ENCODE measurements around the gene ZHX3. TPM values are rescaled to one million over a fixed set of nuclear protein-coding genes. Genes with fewer than 3 reads are reported as not detected.

The ZHX3 gene
- total RNA-seq, 3 donors from 2014 or later (not counting 1 experiment from before 2014, with no cell fraction given), result 9.0 to 11.8 (median 10.3) TPM

DNA sequence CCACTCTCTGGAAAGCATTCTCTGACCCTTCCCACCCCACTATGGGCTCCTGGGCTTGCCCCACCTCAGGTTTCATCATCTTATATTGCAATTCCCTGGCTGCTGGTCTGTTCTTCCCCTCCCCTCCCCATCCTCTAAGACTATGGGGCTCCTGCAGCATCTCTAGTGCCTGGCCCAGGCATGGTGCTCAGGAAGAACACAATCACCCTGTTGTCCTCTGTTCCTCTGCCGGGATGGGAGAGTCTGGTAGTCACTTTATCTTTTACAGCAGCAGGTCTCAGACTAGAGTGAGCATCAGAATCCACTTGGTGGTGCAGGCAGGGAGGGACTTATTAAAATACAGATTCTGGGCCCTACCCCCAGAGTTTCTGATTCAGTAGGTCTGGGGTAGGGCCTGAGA, 18.1 kb upstream of the ZHX3 start:
- Mint-ChIP-seq H3K4me3 (no peak overlapping the region), H3K27me3 (ENCODE audit: low read depth in 2 of 2) (peaks cover 11 to 19% of the 10 kb centered on the region in 2 donors), H3K9me3 (no peaks in the 10 kb centered on the region), H3K27ac (no peak overlapping the region), H3K36me3 (no peaks in the 10 kb centered on the region), H3K4me1 (peaks cover 11 to 15% of the 10 kb centered on the region in 2 donors)
- Histone ChIP-seq H3K4me1 (ENCODE audit: control insufficient read depth, insufficient read depth, low read length) (peaks cover 10% of the 10 kb centered on the region), H3K4me3 (ENCODE audit: low read length) (no peak overlapping the region), H3K27me3 (ENCODE audit: control insufficient read depth, insufficient read depth, low read length) (peaks cover 7% of the 10 kb centered on the region), H3K9me3 (ENCODE audit: control insufficient read depth, insufficient read depth, low read length) (no peaks in the 10 kb centered on the region), H3K36me3 (ENCODE audit: control insufficient read depth, insufficient read depth, low read length) (no peaks in the 10 kb centered on the region), H3K27ac (ENCODE audit: low read length) (no peak overlapping the region)
- DNase-seq, result no peak
- 44% methylated on average over 1 of the region's 1 CpG for WGBS (ENCODE audit: insufficient coverage)
- intact Hi-C loops (cut with micrococcal nuclease), result no loop called here
- no peak for TF ChIP-seq CTCF (IDR thresholded peaks at IDR 0.05)
- ATAC-seq, result no peak

DNA sequence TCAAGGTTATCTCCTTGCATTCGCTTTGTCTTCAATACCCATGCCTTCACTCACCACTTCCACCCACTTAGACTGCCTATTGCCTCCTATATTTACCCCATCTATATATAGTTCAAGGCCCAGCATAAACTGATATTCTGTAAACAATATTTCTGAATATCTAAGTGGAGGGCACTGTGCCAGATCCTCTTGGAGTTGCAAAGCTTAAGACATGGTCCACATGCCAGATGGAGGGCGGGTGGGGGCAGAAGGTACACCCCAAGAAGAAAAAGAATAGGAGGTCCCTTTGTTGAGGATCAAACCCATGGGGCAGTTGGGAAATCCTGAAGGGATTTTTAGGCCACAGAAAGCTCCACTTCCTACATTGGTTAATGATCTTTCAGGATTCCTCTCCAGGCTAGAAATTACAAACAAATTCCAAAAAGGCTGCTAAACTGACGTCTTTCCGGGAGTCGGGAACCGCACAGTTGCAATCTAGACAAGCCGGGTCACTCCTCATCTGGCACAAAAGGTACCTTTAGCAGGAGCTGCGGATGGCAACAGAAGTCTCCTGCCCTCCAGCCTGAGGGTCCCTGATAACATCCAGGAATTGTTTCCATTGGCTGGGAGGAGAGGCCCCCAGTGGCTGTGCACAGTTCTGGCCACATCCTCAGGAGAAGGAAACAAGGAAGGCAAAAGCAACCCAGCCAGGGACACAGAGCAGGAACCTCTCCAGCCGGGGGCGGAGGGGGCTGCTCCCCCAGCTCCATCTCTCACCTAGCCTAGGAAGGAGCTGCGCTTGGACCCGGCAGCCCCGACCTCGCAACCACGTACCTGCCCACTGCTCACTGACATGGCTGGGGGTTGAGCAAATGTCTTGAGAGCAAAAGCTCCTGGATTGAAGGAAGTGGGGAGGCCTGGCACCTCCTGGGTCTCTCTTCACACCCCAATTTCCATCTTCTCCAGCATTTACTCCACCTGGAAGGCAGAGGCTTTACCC, 17.2 kb upstream of the ZHX3 start:
- no peak overlapping the region for H3K4me3 ChIP-seq (ENCODE audit: low read length)
- H3K27ac ChIP-seq (ENCODE audit: low read length), result no peak overlapping the region
- H3K4me1 Mint-ChIP-seq, result peaks cover 6 to 15% of the 10 kb centered on the region in 2 donors
- WGBS (ENCODE audit: insufficient coverage), result 88% methylated on average over 15 of the region's 15 CpGs
- H3K9me3 Mint-ChIP-seq, result no peaks in the 10 kb centered on the region
- peaks cover 6% of the 10 kb centered on the region for H3K4me1 ChIP-seq (ENCODE audit: control insufficient read depth, insufficient read depth, low read length)
- H3K9me3 ChIP-seq (ENCODE audit: control insufficient read depth, insufficient read depth, low read length), result no peaks in the 10 kb centered on the region
- no peaks in the 10 kb centered on the region for H3K36me3 ChIP-seq (ENCODE audit: control insufficient read depth, insufficient read depth, low read length)
- ATAC-seq (no peak), DNase-seq (no peak)
- H3K36me3 Mint-ChIP-seq, result no peaks in the 10 kb centered on the region
- no peak for TF ChIP-seq CTCF (IDR thresholded peaks at IDR 0.05)
- H3K27me3 ChIP-seq (ENCODE audit: control insufficient read depth, insufficient read depth, low read length), result peaks cover 5% of the 10 kb centered on the region
- peaks cover 7 to 12% of the 10 kb centered on the region in 2 donors for H3K27me3 Mint-ChIP-seq (ENCODE audit: low read depth in 2 of 2)
- H3K27ac Mint-ChIP-seq, result no peak overlapping the region
- no peak overlapping the region for H3K4me3 Mint-ChIP-seq
- intact Hi-C loops (cut with micrococcal nuclease), result no loop called here

DNA sequence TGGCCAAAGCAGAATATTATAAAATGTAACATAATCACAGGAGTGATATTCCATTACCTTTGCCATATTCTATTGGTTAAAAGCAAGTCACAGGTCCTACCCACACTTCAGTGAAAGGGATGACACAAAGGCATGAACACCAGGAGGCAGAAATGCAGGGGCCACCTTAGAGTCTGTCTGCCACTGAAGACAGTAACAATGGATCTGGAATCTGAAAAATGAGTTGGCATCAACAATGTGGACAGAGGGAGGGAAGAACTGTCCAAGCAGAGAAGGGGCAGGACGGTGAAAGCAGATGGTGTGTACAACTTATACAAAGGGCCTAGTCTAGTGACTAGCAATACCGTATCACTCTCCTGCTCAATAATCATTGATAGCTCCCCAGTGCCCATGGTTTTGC, 16.5 kb upstream of the ZHX3 start:
- no peak overlapping the region for H3K27ac ChIP-seq (ENCODE audit: low read length)
- Mint-ChIP-seq H3K9me3 (no peaks in the 10 kb centered on the region), H3K4me1 (peaks cover 10 to 20% of the 10 kb centered on the region in 2 donors), H3K4me3 (no peak overlapping the region), H3K27ac (no peak overlapping the region), H3K27me3 (ENCODE audit: low read depth in 2 of 2) (peaks cover 4 to 7% of the 10 kb centered on the region in 2 donors), H3K36me3 (no peaks in the 10 kb centered on the region)
- no peak overlapping the region for H3K4me3 ChIP-seq (ENCODE audit: low read length)
- intact Hi-C loops (cut with micrococcal nuclease), result no loop called here
- H3K4me1 ChIP-seq (ENCODE audit: control insufficient read depth, insufficient read depth, low read length), result peaks cover 12% of the 10 kb centered on the region
- H3K27me3 ChIP-seq (ENCODE audit: control insufficient read depth, insufficient read depth, low read length), result no peaks in the 10 kb centered on the region
- TF ChIP-seq CTCF (IDR thresholded peaks at IDR 0.05), result no peak
- DNase-seq, result no peak
- no peaks in the 10 kb centered on the region for H3K9me3 ChIP-seq (ENCODE audit: control insufficient read depth, insufficient read depth, low read length)
- ATAC-seq, result no peak
- WGBS (ENCODE audit: insufficient coverage), result 92% methylated on average over 2 of the region's 2 CpGs
- H3K36me3 ChIP-seq (ENCODE audit: control insufficient read depth, insufficient read depth, low read length), result no peaks in the 10 kb centered on the region
